ENCODE results near the gene DOK3. TPM values are rescaled to one million over a fixed set of nuclear protein-coding genes. Genes with fewer than 3 reads are reported as not detected.

The DOK3 gene
- total RNA-seq, 1 experiment from 2014 or later: 6.0 TPM

DNA sequence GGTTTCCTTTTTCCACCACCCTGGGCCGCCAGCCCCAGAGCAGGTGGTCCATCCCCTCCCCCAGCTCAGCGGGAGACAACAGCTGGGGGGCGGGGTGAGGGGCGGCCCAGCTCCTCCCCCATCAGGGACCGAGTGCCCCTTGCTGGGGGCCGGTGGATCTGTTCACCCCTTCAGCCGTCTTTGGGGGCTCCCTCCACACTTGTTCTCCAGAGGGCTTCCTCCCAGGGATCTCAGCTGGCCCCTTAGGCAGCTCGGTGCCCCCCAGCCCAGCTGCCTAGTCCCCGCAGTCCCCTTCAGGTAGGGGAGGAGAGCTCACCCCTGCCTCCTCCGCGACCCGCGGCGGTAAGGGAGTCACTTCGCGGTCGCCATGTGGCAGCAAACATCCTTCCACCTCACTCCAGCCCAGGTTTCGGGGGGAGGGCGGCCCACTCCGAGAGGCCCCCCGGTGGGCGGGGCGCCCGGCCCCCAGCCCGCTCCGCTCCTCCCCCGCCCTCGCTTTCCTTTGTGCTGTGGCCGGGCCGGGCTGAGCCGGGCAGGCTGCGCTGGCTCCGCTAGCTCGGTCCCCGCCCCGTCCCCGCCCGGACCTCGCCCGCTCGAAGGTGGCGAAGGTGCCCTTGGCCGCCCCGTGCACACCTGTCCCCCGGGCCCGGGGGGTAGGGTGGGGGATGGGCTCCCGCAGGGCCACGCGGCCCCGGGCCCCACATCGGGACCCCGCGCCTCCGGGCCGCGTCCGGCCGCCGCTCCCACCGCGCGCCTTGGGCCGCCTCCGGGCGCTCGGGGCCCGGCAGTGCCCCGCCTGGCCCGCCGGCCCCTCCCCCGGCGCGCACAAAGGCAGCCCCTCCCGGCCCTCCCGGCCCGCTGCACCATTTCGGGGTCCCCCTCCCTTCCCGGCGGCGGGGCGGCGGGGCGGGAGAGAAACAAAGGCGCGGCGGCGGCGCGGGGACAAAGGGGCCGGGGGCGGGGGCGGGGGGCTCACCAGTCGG lies 36.9 kb downstream of the DOK3 start:
- Mint-ChIP-seq H3K27ac (ENCODE audit: low read depth, unreplicated experiment) (no peak overlapping the region), H3K4me3 (ENCODE audit: unreplicated experiment) (peak overlapping the region; percentile 74), H3K4me1 (ENCODE audit: insufficient read depth, unreplicated experiment) (peaks cover 50% of the 10 kb centered on the region), H3K36me3 (ENCODE audit: insufficient read depth, unreplicated experiment) (peaks cover 3% of the 10 kb centered on the region), H3K27me3 (ENCODE audit: insufficient read depth, unreplicated experiment) (no peaks in the 10 kb centered on the region), H3K9me3 (ENCODE audit: unreplicated experiment) (no peaks in the 10 kb centered on the region)
- CTCF ChIA-PET: interaction anchor here (0.5 to 5.9 kb wide), 15 partner anchors 16 to 1591 kb away, joined by 3 to 65 read pairs (median 4); partner anchors contain the start of genes F12 and PDLIM7
- no TSS peak for BruUV-seq (replicated peaks)
- POLR2A ChIA-PET: interaction anchor here (0.7 to 2.8 kb wide), 5 partner anchors 10 to 30 kb away, joined by 3 to 14 read pairs (median 5); partner anchors contain the start of gene PDLIM7
- DNase-seq (ENCODE audit: unreplicated experiment): no peak
- intact Hi-C loops (cut with micrococcal nuclease): no loop called here
- TF ChIP-seq CTCF (IDR thresholded peaks at IDR 0.05; ENCODE audit: unreplicated experiment): no peak

DNA sequence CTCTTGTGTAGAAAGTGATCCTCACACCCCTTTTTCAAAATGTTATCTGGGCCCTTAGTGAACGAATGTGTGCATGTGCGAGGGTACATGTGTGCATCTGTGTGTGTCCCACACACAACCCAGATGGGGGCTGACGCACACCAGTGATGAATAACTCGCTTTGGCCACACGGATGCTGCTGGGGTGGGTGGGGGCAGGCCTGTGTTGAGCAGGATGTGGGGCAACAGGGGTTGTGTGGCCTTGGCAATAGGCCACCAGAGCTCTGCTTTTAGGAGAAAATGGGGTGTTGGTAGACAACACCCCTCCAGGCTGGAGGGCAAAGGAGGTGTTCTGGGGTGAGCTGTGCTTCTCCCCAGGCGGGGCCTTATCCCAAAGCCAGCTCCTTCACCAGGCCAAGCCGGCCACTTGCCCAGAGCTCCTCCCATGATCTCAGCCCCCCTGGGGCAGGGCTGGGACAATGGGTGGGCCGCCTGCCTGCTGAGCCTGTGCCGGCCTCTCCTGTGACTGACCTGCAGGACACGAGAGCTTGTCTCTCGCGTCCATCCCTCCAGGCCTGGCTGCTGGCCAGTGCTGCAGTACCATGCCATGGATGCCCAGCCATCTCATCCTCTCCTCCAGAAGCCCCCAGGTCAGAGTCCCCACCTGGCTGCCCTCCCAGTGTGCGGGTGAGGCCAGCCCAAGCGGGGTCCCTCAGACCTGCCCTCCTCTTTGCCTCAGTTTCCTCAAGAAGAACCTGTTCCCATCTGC lies 37.8 kb downstream of the DOK3 start:
- BruUV-seq (replicated peaks): no TSS peak
- TF ChIP-seq CTCF (IDR thresholded peaks at IDR 0.05; ENCODE audit: unreplicated experiment): no peak
- peak overlapping the region; percentile 74 for H3K4me3 Mint-ChIP-seq (ENCODE audit: unreplicated experiment)
- intact Hi-C loops (cut with micrococcal nuclease): no loop called here
- peaks cover 46% of the 10 kb centered on the region for H3K4me1 Mint-ChIP-seq (ENCODE audit: insufficient read depth, unreplicated experiment)
- H3K27ac Mint-ChIP-seq (ENCODE audit: low read depth, unreplicated experiment): peak overlapping the region; percentile 39
- ChIA-PET POLR2A (interaction anchor here (0.7 to 2.8 kb wide), 3 partner anchors 17 to 25 kb away, joined by 4 to 14 read pairs (median 5); partner anchors contain the start of gene PDLIM7), CTCF (interaction anchor here (0.5 to 5.9 kb wide), 12 partner anchors 14 to 1592 kb away, joined by 3 to 65 read pairs (median 5); partner anchors contain the start of genes F12 and PDLIM7)
- H3K9me3 Mint-ChIP-seq (ENCODE audit: unreplicated experiment): no peaks in the 10 kb centered on the region
- no peak for DNase-seq (ENCODE audit: unreplicated experiment)
- H3K27me3 Mint-ChIP-seq (ENCODE audit: insufficient read depth, unreplicated experiment): no peaks in the 10 kb centered on the region
- peaks cover 10% of the 10 kb centered on the region for H3K36me3 Mint-ChIP-seq (ENCODE audit: insufficient read depth, unreplicated experiment)

- peak overlapping the region; percentile 39 for H3K27ac Mint-ChIP-seq (ENCODE audit: low read depth, unreplicated experiment)
- no peaks in the 10 kb centered on the region for H3K9me3 Mint-ChIP-seq (ENCODE audit: unreplicated experiment)
- BruUV-seq (replicated peaks): TSS peak; percentile 10
- DNase-seq (ENCODE audit: unreplicated experiment): no peak
- intact Hi-C loops (cut with micrococcal nuclease): no loop called here
- H3K4me1 Mint-ChIP-seq (ENCODE audit: insufficient read depth, unreplicated experiment): peaks cover 46% of the 10 kb centered on the region
- ChIA-PET CTCF (interaction anchor here (0.6 to 5.9 kb wide), 6 partner anchors 14 to 102 kb away, joined by 4 to 65 read pairs (median 10); partner anchors contain the start of gene PDLIM7), POLR2A (interaction anchor here (2.8 kb wide), 1 partner anchor 26 kb away, joined by 14 read pairs; the partner anchor contains the start of gene PDLIM7)
- peak overlapping the region; percentile 74 for H3K4me3 Mint-ChIP-seq (ENCODE audit: unreplicated experiment)
- peaks cover 17% of the 10 kb centered on the region for H3K36me3 Mint-ChIP-seq (ENCODE audit: insufficient read depth, unreplicated experiment)
- H3K27me3 Mint-ChIP-seq (ENCODE audit: insufficient read depth, unreplicated experiment): no peaks in the 10 kb centered on the region
- TF ChIP-seq CTCF (IDR thresholded peaks at IDR 0.05; ENCODE audit: unreplicated experiment): no peak
Observed at GRCh38 chr5:177470759-177471536, 38.7 kb downstream of the DOK3 start.

Data from MCF 10A (cell line).